ENCODE results near the gene TUBA3E.
"Not testable (repeated sequence)": the region's sequence is repeated elsewhere in the genome, so short reads cannot be mapped to it uniquely, and the experiment has no call there.

TUBA3E gene

GRCh38 chr2:130160838-130161705 is 37.2 kb downstream of the TUBA3E start:
- not testable (repeated sequence) for DNase-seq

DNA sequence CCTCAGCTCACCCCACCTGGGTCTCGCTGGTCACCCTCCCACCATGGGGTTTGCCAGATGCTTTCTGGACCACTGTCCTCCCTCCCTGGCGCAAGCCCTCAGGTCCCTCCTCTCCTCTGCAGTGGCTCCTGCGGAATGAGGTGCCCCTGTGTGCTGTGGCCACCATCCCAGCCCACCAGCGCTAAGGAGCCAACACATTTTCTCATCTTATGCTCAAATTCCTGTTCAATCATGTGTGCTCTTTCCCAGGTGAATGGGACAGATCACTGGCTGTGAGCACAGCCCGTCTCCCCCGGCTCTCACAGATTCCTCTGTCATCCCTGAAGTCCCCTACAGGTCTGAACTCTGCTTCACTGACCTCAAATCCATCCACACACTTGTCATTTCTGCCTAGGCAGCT is 38.1 kb downstream of the TUBA3E start:
- no peak for DNase-seq

- not testable (repeated sequence) for DNase-seq
These were observed 38.9 kb downstream of the TUBA3E start for GRCh38 chr2:130159376-130159775.

- DNase-seq: no peak
These were observed 39.6 kb downstream of the TUBA3E start for GRCh38 chr2:130158631-130159030.

GRCh38 chr2:130157825-130158514 is 40.3 kb downstream of the TUBA3E start:
- not testable (repeated sequence) for DNase-seq

GRCh38 chr2:130157354-130157753 is 40.9 kb downstream of the TUBA3E start:
- not testable (repeated sequence) for DNase-seq

DNA sequence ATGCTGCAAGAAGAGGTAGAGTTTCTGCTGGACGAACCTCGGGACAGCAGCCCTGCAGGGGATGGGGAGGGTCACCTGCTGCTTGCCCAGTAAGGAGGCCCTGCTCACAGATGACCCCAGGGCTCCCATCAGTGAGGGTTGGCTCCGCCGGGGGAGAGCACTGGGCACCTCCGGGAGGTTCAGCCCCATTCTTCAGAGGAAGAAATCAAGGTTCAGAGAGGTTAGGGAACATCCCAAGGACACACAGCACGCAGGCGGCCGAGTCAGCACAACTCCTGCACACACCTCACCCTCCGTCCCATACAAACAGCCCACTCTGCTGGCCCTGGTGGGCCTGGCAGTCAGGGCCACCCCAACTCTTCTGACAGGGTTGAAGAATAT is 41.6 kb downstream of the TUBA3E start:
- no peak for DNase-seq

DNA sequence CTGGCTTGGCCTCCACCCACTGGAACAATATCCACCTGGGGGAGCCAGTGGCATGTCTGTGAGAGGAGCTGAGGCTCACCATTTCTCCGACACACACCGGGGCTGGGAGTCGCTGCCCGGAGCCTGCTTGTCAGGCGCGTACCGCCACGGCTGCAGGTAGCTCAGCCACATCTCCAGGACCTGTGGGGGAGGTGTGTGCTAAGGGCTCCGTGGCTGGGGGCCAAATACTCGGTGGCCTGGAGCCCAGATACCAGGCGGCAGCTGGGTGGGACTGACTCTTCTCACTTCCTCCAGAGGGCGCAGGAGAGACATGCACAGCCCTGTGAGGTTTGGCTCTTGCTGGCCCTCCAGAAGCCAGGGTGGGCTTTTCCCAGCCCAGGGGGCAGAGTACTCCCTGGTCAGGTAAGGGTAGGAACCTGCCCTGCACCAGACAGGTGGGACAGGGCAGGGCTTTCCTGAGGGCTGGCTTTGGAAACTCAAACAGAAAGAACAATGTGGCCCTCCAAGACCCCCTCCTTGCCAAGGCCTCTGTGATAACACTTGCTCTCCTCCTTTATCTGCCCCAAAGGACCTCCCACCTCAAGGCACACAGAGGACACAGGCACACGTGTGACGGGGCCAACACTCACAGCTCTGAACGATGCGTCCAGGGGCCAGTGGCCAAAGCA is 42.1 kb downstream of the TUBA3E start:
- not testable (repeated sequence) for DNase-seq

DNA sequence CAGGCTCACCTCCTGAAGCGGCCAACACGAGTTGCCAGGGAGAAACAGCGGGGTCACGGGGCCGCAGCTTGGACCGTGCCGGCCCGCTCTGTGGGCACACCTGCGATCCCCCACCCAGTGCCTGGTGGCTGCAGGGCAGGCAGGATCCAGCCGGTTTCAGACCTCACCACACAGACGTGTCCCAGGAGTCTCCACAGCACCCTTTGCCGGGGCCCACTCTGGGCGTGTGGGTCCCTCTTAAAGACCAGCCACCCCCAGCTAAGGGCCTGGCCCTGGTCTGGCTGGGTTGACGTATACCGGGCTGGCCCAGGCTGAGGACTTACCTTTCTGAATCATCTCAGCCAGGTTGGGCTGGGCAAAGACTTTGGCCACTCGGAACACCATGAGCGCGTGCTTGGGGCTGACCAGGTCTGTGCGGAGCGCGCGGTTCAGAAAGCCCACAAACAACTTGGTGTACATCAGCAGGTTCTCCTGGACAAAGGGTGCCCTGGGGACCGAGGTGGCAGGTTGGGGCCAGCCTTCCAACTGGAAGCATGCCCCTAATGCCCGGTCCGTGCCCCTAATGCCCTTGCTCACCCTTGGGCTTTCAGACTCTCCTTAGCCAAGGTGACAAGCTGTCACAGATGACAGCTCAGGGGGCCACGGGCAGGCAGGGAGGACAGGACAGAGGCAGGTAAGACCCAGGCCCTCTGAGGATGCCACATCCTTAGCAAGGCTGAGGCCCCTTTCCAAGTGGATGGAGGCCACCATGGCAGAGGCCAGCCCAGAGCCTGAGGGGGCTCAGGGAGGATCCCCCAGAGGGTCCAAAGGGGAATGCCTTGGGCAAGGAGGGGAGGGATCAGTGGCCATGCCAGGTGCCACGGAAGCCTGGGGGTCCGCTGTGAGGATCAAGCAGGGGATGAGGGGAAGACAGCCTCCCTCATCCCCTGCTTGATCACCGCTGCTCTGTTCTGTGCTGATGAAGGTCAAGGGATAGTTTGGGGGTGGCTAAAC is 43.2 kb downstream of the TUBA3E start:
- no peak for DNase-seq

- not testable (repeated sequence) for DNase-seq
These were observed 43.8 kb downstream of the TUBA3E start for GRCh38 chr2:130154423-130154770.

DNA sequence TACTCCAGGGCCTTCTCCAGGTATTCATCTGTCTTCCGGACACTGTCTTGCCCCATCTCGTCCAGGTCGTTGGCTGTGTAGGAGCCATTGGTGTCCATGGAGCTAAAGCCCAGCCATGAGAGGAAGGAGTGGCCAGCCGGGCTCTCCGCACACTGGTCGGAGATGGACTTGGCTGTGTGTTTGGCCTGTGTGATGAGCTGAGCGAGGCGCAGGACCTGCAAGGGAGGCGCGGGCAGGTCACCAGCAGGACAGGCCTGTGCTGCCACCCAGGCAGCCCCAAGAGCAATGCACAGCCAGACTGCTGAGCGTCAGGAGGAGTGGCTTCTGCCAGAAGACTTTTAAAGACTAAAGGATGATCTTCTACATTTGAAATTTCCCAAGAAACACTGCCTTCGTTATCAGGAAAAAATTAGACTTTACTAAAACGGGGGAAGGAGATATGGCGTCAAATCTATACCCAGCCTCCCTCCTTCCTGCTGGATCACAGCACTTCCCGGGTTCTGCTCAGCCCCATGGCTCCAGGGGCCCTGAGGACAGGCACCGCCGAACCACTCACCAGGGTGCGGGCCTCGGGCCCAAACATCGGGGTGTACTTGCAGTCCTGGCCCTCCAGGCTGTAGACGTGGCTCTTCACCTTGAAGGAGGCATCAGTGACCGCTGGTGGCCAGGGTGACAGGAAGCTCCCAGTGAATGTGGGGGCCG is 44.4 kb downstream of the TUBA3E start:
- not testable (repeated sequence) for DNase-seq

- no peak for DNase-seq
These were observed 45.2 kb downstream of the TUBA3E start for GRCh38 chr2:130152816-130153595.

GRCh38 chr2:130152136-130152815 is 46.0 kb downstream of the TUBA3E start:
- DNase-seq: not testable (repeated sequence)

- not testable (repeated sequence) for DNase-seq
These were observed 47.1 kb downstream of the TUBA3E start for GRCh38 chr2:130151145-130151512.

- DNase-seq: no peak
These were observed 47.8 kb downstream of the TUBA3E start for GRCh38 chr2:130150181-130151144.

- not testable (repeated sequence) for DNase-seq
These were observed 49.7 kb downstream of the TUBA3E start for GRCh38 chr2:130148515-130148914.

DNA sequence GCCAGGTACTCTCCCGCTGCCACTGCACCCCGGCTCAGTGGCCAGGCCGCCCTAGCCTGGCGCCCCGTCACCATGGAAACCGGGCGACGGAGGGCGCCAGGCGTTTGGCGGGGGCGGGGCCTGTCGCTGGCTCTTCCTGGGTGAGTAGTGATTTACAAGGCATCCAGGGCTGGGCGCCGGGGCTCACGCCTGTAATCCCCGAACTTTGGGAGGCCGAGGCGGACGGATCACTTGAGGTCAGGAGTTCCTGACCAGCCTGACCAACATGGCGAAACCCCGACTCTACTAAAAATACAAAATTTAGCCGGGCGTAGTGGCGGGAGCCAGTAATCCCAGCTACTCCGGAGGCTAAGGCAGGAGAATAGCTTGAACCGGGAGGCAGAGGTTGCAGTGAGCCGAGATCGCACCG is 53.2 kb downstream of the TUBA3E start, which contains the start of gene CCDC74B:
TSS of gene CCDC74B (minus strand) at position 107 of the 409 bp plus-strand sequence. CDS start 116 bp downstream, outside the sequence.
- DNase-seq: peak; percentile 47

GRCh38 chr2:130143266-130144039 is 54.8 kb downstream of the TUBA3E start:
- not testable (repeated sequence) for DNase-seq

Measured in stimulated activated naive CD4-positive, alpha-beta T cell treated with Interleukin-2 at 50 U/mL for 16 hours (primary cell).